ENCODE results near the gene GOT2.

DNA sequence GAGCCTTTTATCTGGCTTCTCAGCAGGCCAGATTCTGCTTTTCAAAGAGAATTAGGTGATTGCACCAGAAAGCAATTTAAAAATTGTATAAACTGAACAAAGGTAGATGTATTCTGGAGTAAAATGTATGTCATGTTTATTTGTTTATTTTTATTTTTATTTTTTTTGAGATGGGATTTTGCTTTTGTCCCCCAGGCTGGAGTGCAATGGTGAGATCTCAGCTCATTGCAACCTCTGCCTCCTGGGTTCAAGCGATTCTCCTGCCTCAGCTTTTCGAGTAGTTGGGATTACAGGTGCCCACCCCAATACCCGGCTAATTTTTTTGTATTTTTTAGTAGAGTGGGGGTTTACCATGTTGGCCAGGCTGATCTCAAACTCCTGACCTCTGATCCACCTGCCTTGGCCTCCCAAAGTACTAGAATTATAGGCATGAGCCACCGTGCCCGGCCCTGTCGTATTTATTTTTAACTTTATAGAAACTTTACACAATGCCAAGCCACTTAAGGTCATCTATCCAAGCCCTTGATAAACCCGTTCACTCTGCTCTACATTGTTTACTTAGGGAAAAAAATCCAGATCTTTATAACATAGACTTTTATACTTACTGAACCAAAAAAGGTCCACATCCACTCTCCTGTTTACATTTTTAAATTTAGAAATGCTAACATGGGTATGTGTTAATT is 22.7 kb upstream of the GOT2 start:
- TF ChIP-seq, protein P1, sequence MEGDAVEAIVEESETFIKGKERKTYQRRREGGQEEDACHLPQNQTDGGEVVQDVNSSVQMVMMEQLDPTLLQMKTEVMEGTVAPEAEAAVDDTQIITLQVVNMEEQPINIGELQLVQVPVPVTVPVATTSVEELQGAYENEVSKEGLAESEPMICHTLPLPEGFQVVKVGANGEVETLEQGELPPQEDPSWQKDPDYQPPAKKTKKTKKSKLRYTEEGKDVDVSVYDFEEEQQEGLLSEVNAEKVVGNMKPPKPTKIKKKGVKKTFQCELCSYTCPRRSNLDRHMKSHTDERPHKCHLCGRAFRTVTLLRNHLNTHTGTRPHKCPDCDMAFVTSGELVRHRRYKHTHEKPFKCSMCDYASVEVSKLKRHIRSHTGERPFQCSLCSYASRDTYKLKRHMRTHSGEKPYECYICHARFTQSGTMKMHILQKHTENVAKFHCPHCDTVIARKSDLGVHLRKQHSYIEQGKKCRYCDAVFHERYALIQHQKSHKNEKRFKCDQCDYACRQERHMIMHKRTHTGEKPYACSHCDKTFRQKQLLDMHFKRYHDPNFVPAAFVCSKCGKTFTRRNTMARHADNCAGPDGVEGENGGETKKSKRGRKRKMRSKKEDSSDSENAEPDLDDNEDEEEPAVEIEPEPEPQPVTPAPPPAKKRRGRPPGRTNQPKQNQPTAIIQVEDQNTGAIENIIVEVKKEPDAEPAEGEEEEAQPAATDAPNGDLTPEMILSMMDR (IDR thresholded peaks at IDR 0.05): peak; percentile 24
- TF ChIP-seq EZH2 (IDR thresholded peaks at IDR 0.05; ENCODE audit: borderline replicate concordance, insufficient read depth, low read depth, low read length, poor library complexity, severe bottlenecking): no peak
